Osteoblast (primary cell): Measurements from ENCODE around the gene TIMP4. TPM values are rescaled to one million over a fixed set of nuclear protein-coding genes. Genes with fewer than 3 reads are reported as not detected.

ENCODE experiments used
- DNase-seq: peaks from one replicate; pipeline ENCODE4 v3.0.0; 2011; ENCODE audit warnings: low spot score, mixed read lengths; ENCODE audit not compliant: insufficient read length; ENCODE audit errors: missing footprints
- H2AFZ ChIP-seq: 2 replicates; pipeline ENCODE4 v1.6.0; 2011; ENCODE audit warnings: mild to moderate bottlenecking, low read length
- H3K27ac ChIP-seq: 2 replicates; pipeline ENCODE4 v1.5.1; 2011; ENCODE audit warnings: mild to moderate bottlenecking, low read depth, low read length, moderate library complexity
- H3K27me3 ChIP-seq: 2 replicates; pipeline ENCODE4 v1.6.0; 2012; ENCODE audit warnings: mild to moderate bottlenecking, control low read depth, inconsistent platforms, low read length, moderate library complexity; ENCODE audit not compliant: insufficient read depth
- H3K36me3 ChIP-seq: 2 replicates; pipeline ENCODE4 v1.5.1; 2011; ENCODE audit warnings: mild to moderate bottlenecking, low read length, control low read depth, moderate library complexity; ENCODE audit not compliant: insufficient read depth
- H3K4me1 ChIP-seq: 2 replicates; pipeline ENCODE4 v1.5.1; 2011; ENCODE audit warnings: mild to moderate bottlenecking, low read length, control low read depth, moderate library complexity; ENCODE audit not compliant: insufficient read depth
- H3K4me2 ChIP-seq: 2 replicates; pipeline ENCODE4 v1.6.0; 2011; ENCODE audit warnings: mild to moderate bottlenecking, low read length; ENCODE audit not compliant: insufficient read depth
- H3K4me3 ChIP-seq: fragments of 200-600 bp; sonication (generic); 3 replicates; pipeline ENCODE4 v1.5.1; 2012; ENCODE audit warnings: mild to moderate bottlenecking, low read length, inconsistent platforms; ENCODE audit not compliant: insufficient read depth
- H3K79me2 ChIP-seq: 2 replicates; pipeline ENCODE4 v1.6.0; 2012; ENCODE audit warnings: mild to moderate bottlenecking, low read length, control low read depth, inconsistent platforms; ENCODE audit not compliant: insufficient read depth
- H3K9me3 ChIP-seq: 2 replicates; pipeline ENCODE4 v1.5.1; 2011; ENCODE audit warnings: low read depth, low read length, control low read depth
- H4K20me1 ChIP-seq: 2 replicates; pipeline ENCODE4 v1.6.0; 2012; ENCODE audit warnings: mild to moderate bottlenecking, low read length, control low read depth; ENCODE audit not compliant: insufficient read depth
- total RNA-seq: library from RNA; depleted of rRNA; stranded (reverse); fragments of >200 nt; gene quantifications from 2 replicates; pipeline ENCODE4 v1.2.3, GENCODE V29; 2012
- TF ChIP-seq, protein P1 (sequence below): IDR thresholded peaks from 2 replicates; pipeline ENCODE4 v1.5.1; 2011; ENCODE audit warnings: mild to moderate bottlenecking, low read depth, low read length, moderate library complexity; ENCODE audit errors: extremely low read depth

The TIMP4 gene
- total RNA-seq, 1 donor: 3.3 TPM

- Histone ChIP-seq H3K4me3 (no peak overlapping the region), H3K27me3 (peaks cover 29% of the 10 kb centered on the region), H3K4me2 (no peak overlapping the region), H3K36me3 (no peaks in the 10 kb centered on the region), H3K9me3 (no peaks in the 10 kb centered on the region), H3K27ac (no peak overlapping the region), H4K20me1 (no peaks in the 10 kb centered on the region), H3K4me1 (no peaks in the 10 kb centered on the region), H2AFZ (no peak overlapping the region), H3K79me2 (no peaks in the 10 kb centered on the region)
- TF ChIP-seq, protein P1, sequence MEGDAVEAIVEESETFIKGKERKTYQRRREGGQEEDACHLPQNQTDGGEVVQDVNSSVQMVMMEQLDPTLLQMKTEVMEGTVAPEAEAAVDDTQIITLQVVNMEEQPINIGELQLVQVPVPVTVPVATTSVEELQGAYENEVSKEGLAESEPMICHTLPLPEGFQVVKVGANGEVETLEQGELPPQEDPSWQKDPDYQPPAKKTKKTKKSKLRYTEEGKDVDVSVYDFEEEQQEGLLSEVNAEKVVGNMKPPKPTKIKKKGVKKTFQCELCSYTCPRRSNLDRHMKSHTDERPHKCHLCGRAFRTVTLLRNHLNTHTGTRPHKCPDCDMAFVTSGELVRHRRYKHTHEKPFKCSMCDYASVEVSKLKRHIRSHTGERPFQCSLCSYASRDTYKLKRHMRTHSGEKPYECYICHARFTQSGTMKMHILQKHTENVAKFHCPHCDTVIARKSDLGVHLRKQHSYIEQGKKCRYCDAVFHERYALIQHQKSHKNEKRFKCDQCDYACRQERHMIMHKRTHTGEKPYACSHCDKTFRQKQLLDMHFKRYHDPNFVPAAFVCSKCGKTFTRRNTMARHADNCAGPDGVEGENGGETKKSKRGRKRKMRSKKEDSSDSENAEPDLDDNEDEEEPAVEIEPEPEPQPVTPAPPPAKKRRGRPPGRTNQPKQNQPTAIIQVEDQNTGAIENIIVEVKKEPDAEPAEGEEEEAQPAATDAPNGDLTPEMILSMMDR: no peak
- DNase-seq: no peak
Observed at GRCh38 chr3:12117473-12117872, 41.2 kb downstream of the TIMP4 start.

- Histone ChIP-seq H3K9me3 (no peaks in the 10 kb centered on the region), H2AFZ (no peak overlapping the region), H3K27ac (no peak overlapping the region), H3K79me2 (no peaks in the 10 kb centered on the region), H3K4me2 (no peak overlapping the region), H3K27me3 (peaks cover 33% of the 10 kb centered on the region), H3K4me1 (no peaks in the 10 kb centered on the region), H3K4me3 (no peak overlapping the region), H4K20me1 (no peaks in the 10 kb centered on the region), H3K36me3 (no peaks in the 10 kb centered on the region)
- TF ChIP-seq, protein P1: no peak
- no peak for DNase-seq
Observed at GRCh38 chr3:12116870-12117269, 41.8 kb downstream of the TIMP4 start.

DNA sequence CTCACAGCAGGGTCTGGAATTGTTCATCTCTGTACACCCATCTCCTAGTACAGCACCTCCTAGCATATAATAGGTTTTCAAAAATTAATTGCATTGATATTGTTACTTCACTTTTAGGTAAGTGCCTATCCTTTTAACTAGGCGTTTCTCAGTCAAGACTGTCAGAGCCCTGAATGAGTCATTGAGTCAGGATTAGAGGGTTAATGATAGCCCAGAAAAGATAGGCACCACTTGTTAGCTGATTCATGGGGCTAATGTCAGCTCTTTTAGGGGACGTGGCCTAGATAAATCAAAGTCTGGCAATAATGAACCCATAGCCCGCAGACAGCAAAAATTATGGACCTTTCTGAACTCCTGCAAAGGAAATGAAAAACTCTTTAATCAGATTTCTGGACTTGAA is 42.9 kb downstream of the TIMP4 start:
- DNase-seq: no peak
- no peaks in the 10 kb centered on the region for H3K4me1 ChIP-seq
- H3K27me3 ChIP-seq: peaks cover 33% of the 10 kb centered on the region
- no peaks in the 10 kb centered on the region for H4K20me1 ChIP-seq
- no peaks in the 10 kb centered on the region for H3K9me3 ChIP-seq
- no peak overlapping the region for H3K4me3 ChIP-seq
- H3K79me2 ChIP-seq: no peaks in the 10 kb centered on the region
- TF ChIP-seq, protein P1: no peak
- H3K4me2 ChIP-seq: no peak overlapping the region
- H2AFZ ChIP-seq: no peak overlapping the region
- H3K36me3 ChIP-seq: no peaks in the 10 kb centered on the region
- no peak overlapping the region for H3K27ac ChIP-seq

DNA sequence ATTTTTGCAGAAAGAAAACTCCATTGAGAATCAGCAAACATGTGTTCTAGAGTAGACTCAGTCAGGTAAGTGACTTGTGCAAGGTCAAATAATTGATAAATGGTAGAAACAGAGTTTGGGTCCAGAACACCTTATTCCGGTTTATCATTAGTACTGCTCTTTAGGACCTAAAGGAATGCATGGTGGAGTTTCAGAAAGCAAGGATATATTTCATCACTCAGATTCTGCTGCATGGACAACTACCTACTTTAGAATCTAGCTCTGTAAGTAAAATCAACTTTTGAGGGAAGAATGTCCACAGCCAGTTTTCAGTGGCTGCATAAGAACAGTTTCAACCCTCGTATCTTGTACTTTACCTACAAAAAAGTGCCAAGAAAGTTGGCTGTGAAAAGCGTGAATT is 43.6 kb downstream of the TIMP4 start:
- H2AFZ ChIP-seq: no peak overlapping the region
- H3K4me2 ChIP-seq: no peak overlapping the region
- TF ChIP-seq, protein P1: no peak
- H3K79me2 ChIP-seq: no peaks in the 10 kb centered on the region
- no peaks in the 10 kb centered on the region for H3K36me3 ChIP-seq
- H3K27ac ChIP-seq: no peak overlapping the region
- no peak for DNase-seq
- peaks cover 33% of the 10 kb centered on the region for H3K27me3 ChIP-seq
- H3K9me3 ChIP-seq: no peaks in the 10 kb centered on the region
- no peak overlapping the region for H3K4me3 ChIP-seq
- no peaks in the 10 kb centered on the region for H3K4me1 ChIP-seq
- no peaks in the 10 kb centered on the region for H4K20me1 ChIP-seq
